HG02642 (cell line): Measurements from ENCODE around the gene A1CF.

ENCODE experiments used
- ATAC-seq: cut with Tn5 transposase; IDR thresholded peaks from one replicate; pipeline ENCODE4 v1.9.1; 2021; ENCODE audit warnings: mild to moderate bottlenecking; ENCODE audit not compliant: unreplicated experiment, poor library complexity

A1CF gene

DNA sequence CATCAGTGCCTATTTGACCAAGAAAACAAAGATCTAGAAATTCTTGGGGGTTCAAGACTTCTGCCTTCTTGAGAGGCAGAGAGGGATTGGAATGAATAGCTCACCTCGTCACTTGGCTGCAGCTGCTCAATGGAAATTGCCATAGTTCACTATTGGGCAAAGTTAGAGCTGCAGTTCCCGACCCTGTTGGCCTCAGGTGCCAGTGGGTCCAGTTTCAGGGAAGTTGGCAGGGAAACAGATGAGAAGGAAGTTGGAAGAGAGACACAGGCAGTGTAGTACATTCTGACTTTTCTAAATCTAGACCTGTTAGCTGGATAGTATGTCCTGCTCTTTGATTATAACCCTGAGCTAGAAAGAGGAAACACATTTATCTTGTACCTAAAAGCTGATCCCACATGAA lies 19.1 kb downstream of the A1CF start:
- ATAC-seq, result no peak

GRCh38 chr10:50862719-50863118 lies 22.7 kb downstream of the A1CF start:
- no peak for ATAC-seq

GRCh38 chr10:50861370-50861769 lies 24.1 kb downstream of the A1CF start:
- no peak for ATAC-seq

- no peak for ATAC-seq
Observed at GRCh38 chr10:50857579-50857978, 27.8 kb downstream of the A1CF start.

GRCh38 chr10:50855461-50855860 lies 30.0 kb downstream of the A1CF start:
- ATAC-seq, result no peak

- no peak for ATAC-seq
Observed at GRCh38 chr10:50855015-50855414, 30.4 kb downstream of the A1CF start.

DNA sequence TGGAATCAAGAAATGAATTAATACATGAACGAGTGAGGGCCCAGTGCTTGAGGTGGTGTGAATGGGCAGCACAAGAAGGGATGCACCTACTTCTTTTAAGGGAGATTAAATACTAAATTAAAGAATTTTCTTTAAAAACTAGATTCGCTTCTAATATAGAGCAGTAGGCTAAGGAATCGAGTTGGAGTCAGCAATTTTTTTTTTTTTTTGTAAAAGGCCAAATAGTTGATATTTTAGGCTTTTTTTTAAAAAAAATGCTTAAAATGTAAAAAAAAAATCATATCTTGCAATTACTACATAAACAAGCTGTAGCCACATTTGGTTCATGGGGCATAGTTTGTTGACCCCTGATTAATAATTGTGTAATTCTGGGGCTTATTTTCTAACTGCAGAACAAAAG lies 31.9 kb downstream of the A1CF start:
- no peak for ATAC-seq

- ATAC-seq, result no peak
Observed at GRCh38 chr10:50851884-50852671, 33.3 kb downstream of the A1CF start.

DNA sequence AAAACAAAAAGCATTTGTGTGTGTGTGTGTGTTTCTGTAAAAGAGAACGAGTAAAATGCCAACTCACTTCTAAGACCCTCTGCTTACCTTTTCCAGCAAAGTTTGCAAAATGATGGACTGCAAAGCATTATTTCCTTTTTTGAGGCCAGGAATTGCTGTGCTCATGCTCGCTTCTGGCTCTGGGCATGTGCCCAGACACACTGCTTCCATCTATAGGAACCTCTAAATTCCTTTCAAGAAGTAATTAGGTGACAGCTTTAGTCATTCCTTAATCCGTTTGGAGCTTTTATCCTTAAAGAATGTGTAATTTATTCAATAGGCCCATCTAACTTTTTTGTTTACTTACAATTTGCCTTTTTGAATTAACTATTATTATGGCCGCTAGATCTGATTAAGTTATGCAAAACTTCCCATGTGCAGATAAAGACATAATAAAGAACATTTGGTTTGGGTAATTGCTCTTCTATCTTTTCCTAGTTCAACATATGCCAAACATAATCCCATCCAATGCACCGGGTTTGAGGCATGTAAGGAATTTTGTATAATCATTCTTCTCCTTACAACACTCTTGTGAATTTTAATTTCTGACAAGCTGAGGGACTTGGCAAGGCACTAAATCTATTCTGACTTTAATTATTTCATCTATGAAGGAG lies 34.7 kb downstream of the A1CF start:
- no peak for ATAC-seq

- ATAC-seq, result no peak
Observed at GRCh38 chr10:50846753-50847152, 38.7 kb downstream of the A1CF start.

GRCh38 chr10:50837095-50837494 lies 48.3 kb downstream of the A1CF start:
- no peak for ATAC-seq

DNA sequence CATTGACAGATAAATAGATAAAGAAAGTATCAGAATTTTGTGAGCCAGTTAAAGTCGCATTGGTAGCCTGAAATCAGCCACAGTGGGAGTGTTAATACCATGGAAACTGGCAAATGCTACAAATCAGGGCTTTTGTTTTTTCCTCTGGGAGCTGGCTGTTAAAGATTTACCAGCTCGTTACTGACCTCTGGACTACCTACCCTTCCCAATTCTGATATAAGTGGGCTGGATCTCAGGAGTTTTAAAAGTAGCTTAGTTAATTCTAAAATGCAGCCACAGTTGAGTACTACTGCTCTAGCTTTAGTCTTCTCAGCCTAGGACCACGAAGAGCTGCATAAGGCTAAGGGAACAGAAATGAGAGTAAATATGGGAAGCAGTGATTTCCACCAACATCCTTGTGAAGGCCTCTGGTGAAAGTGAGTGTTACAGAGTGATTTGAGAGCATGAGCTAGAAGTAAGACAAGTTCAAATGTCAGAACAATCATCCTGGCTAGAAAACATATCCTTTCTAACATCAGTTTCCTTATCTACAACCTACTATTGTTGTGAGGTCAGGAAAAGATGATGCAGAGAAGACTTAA lies 53.2 kb downstream of the A1CF start:
- no peak for ATAC-seq

DNA sequence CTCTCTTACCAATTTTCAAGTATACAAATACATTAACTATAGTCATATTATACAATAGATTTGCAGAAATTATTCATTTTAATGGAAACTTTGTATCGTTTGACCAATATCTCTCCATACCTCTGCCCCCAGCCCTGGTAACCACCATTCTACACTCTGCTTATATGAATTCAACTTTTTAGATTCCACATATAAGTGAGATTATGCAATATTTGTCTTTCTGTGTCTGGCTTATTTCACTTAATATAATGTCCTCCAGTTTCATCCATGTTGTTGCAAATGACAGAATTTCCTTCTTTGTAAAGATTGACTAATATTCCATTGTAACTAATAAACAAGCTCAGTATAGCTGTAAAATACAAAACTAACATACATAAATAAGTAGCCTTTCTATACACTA lies 55.4 kb downstream of the A1CF start:
- ATAC-seq, result no peak

GRCh38 chr10:50824782-50825181 lies 60.6 kb downstream of the A1CF start:
- no peak for ATAC-seq

DNA sequence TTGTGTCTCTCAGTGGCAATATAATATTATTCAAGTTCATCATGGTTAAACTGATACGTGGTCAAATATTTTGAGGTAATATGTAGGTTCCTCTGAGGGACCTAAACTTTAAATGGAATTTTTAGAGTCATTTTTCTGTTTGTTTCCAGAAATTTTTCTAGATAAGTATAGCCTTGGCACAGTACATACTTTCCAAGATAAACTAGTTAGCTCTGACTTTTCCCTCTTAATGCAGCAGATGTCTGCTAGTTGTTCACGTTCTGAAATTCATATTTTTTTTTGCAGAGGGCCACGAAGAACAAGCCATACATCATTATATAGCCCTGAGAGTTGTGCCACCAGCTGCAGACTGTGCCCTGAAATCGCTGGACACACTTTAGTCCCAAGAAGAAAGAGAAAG lies 61.6 kb downstream of the A1CF start:
- ATAC-seq, result no peak

DNA sequence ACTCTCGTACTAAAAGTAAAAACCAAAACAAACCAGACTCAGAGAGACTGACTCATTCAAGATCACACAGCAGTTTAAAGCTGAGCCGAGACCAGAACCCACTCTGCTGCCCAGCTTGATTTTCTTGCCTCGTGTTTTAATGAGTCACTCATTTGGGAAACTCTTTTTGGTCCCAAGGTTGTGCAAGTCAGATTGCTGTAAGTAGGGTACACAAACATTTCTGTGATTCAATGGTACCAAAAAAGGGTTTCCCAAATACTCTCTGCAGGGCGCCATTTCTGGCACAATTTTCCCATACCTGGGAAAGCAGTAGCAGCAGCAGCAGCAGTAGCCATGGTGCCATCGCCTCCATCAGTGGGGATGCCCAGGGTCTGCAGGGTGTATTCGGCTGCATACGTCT lies 75.8 kb downstream of the A1CF start:
- no peak for ATAC-seq

DNA sequence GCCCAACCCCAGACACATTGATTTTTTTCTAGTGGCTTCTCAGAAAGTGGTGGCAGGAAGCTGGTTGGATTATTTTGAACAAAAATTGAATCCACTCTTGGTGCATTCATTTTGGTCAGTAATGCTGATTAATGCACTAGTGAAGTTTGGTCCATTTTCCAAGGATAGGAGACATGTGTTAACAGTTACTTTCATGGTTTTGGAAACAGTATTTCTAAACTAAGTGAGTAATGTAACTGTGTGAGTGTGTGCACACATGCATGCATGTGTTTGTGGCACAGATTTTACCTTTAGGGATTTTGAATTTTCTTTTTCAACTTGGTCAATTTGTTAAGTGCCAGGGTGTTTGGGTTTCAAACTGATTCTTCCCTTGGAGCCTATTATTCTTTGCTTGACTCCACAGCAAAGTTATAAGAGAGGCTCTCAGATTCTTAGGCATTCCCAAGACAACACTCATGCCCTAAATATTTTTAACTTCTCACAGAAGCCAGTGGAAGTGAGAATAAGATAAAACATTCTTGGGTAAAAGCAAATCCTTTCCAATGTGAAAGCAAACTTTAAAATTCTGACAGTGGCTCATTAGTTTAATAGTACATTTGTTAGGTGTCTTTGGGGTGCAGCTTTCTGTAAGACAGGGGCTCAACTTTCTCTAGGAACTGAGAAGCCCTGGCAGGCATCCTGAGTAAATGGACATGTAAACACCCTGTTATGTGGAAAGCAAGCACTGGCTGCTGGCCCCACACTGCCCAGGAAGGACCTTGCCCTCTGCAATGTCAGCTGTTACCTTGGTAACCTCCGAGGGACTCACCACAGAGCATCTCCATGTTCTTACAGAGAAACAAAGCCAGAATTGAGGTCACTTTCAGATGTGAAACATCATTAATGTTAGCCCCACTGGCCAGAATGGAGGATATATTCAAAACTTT lies 77.3 kb downstream of the A1CF start:
- no peak for ATAC-seq

DNA sequence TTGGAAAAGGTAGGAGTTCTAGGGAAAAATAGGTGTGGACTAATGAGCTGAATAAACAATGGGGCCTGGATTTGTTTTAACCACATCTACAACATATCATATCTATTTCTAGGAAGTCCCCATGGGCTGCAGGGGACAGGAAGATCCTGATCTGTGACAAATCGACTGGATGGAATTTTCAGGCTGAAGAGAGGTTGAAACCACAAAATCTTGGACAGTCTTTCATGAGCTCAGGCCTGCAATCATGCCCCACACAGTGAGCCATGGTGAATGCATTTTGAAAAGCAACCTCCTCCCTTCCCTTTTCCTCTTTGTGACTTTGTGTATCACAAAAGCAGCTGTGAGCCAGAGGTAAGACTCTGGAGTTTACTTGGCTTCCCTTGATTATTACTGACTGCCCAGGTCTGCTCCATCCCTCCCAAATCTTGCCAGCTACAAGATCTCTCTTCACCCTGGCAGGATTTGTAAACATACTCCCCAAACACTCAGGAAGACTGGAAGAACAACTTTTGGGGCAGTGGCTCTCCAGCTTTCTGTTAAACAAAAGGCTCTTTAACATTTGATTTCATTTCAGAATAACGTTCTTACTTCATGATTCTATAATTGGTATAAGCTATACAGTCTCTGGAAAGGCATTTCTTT lies 79.3 kb downstream of the A1CF start:
- ATAC-seq, result no peak

- ATAC-seq, result no peak
Observed at GRCh38 chr10:50799595-50799994, 85.8 kb downstream of the A1CF start.

- ATAC-seq, result no peak
Observed at GRCh38 chr10:50798297-50798696, 87.1 kb downstream of the A1CF start.
